IPS-18c (cell line): ENCODE measurements around the gene ZNF90.
"Not testable (repeated sequence)": the region's sequence is repeated elsewhere in the genome, so short reads cannot be mapped to it uniquely, and the experiment has no call there.

Experiments
- H3K4me3 ChIP-seq: 2 replicates; pipeline ENCODE4 v1.7.0; 2013; ENCODE audit warnings: low read depth, mild to moderate bottlenecking, low read length, moderate library complexity; ENCODE audit not compliant: insufficient read depth
- H3K9me3 ChIP-seq: one replicate; pipeline ENCODE4 v1.6.1; 2013; ENCODE audit warnings: mild to moderate bottlenecking, low read length, moderate library complexity; ENCODE audit not compliant: control insufficient read depth, insufficient read depth

The ZNF90 gene

DNA sequence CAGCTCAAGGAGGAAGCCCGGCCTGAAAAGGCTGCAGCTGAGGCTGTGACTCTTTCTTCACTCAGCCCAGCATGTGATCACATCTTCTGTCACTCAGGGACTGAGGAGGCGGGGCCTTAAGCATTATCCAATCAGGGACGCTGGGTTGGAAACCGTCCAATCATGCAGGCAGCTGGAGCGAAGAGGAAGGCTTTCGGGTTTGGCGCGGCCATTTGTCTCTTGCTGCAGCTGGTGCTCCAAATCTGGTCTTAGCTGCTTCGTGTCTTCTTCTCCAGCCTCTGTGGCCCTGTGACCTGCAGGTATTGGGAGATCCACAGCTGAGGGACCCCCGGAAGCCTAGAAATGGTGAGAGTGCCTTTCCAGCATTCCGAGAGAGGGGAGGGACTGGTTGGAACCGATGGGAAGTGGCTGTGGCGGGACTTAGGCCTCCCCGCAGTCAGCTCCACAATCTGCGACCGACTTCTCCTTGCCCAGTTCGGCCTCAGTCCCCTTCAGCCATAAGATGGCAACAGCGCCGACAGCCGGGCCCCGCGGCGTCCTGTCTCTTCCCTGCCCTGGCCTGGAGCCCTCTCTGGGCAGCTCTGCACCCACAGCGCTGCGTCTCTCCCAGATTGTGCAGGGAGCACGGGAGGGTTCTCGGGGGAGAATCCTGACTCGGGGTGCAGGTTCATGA lies at the start of gene ZNF90:
TSS of gene ZNF90 (plus strand) at position 210 of the 673 bp plus-strand sequence. CDS start at position 343, 133 bp downstream.
- H3K9me3 ChIP-seq, result no peaks in the 10 kb centered on the region

GRCh38 chr19:20028611-20029010 lies 49.2 kb upstream of the ZNF90 start:
- Histone ChIP-seq H3K9me3 (no peaks in the 10 kb centered on the region), H3K4me3 (no peak overlapping the region)

More for the DNA sequence above, at the start of gene ZNF90:
- H3K4me3 ChIP-seq, result peak within 1 kb of the TSS; percentile 95

DNA sequence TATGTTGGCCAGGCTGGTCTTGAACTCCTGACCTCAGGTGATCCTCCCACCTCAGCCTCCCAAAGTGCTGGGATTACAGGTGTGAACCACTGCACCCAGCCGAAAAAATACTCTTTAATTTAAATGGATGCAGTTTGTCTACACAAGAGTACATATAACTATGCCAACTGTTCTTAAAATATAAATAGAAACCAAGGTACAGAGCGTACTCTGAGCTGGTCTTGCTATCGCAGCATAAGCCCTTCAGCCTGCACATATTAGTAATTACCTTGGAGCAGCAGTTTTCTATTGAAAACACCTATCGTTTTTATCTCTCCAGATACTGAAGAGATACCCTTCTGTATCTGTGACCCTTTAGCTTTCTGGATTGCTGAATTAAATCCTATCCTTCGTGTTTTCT lies 41.9 kb upstream of the ZNF90 start:
- H3K4me3 ChIP-seq, result no peak overlapping the region
- peaks cover 6% of the 10 kb centered on the region for H3K9me3 ChIP-seq

- Histone ChIP-seq H3K9me3 (peaks cover 6% of the 10 kb centered on the region), H3K4me3 (peak overlapping the region; percentile 85)
Observed at GRCh38 chr19:20038358-20039202, 39.2 kb upstream of the ZNF90 start.

GRCh38 chr19:20039203-20039723 lies 38.5 kb upstream of the ZNF90 start, which contains the start of gene ZNF682:
TSS of gene ZNF682 (minus strand) at chr19:20039505. CDS start at chr19:20039345, 160 bp downstream.
- Histone ChIP-seq H3K9me3 (peaks cover 6% of the 10 kb centered on the region), H3K4me3 (peak within 1 kb of the TSS; percentile 85)

DNA sequence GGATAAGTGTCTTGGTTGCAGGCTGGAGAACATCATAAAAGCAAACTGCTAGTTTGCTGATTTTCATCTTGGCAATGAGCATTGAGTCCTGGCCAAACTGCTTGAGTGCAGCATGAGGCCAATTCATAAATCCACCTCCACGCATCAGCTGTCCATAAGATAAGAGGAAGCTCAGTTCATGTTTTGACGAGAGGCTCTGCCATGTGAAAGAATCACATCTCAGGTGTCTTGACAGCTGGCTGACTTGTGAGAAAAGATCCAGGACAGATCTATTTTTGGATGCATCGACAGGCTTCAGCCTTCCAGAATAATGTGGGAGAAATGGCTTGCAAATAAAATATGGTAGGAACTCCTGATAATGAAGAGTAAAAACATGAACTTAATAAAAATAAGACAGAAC lies 33.1 kb upstream of the ZNF90 start:
- peaks cover 3% of the 10 kb centered on the region for H3K9me3 ChIP-seq
- H3K4me3 ChIP-seq, result no peak overlapping the region

GRCh38 chr19:20045742-20046141 lies 32.1 kb upstream of the ZNF90 start:
- H3K4me3 ChIP-seq, H3K9me3 ChIP-seq: not testable (repeated sequence)

DNA sequence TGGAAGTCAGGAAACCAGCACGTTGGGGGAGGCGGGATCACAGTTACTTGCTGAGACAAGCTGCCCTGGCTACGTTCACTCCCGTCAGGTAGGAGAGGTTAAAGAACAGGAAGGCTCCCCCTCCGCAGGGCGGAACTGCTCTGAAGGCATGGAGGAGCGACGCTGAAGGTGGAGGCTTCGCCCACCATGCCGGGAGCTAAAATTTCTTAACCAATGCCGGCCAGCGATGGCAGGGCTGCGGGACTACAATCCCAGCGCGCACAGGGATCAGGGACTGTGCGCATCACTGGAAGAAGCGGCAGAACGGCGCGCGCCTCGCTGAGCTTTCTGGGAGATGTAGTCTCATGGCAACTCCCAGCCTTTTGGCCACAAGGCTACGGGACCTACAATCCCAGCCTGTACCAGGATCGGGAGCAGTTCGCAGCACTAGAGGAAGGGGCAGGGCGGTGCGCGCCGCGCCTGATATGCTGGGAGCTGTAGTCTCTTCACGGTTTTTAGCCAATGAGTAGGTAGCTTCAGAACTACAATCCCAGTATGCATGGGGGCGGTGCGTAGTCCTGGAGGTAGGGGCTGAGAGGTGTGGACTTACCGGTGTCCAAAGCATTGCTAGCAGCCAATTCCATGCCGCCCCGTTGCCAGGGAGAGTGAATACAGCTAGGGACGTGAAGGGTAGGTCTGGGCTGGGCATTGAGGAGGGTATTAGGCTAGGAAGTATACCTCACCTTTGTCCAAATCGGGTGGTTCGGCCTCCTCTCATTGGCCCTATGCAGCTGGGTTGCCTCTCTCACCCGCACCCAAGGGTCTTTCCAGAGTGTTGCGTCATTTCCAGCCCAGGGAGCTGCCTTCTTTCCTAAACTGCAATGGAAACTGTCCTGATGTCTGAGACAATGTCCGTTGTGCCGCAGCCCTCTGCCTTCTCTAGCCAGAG lies 25.7 kb upstream of the ZNF90 start:
- Histone ChIP-seq H3K9me3 (no peaks in the 10 kb centered on the region), H3K4me3 (peak overlapping the region; percentile 87)

GRCh38 chr19:20058738-20059137 lies 19.1 kb upstream of the ZNF90 start:
- H3K9me3 ChIP-seq, H3K4me3 ChIP-seq: not testable (repeated sequence)

- peaks cover 4% of the 10 kb centered on the region for H3K9me3 ChIP-seq
- H3K4me3 ChIP-seq, result no peak overlapping the region
Observed at GRCh38 chr19:20060282-20060681, 17.5 kb upstream of the ZNF90 start.

GRCh38 chr19:20066861-20067260 lies 10.9 kb upstream of the ZNF90 start:
- Histone ChIP-seq H3K4me3 (no peak overlapping the region), H3K9me3 (peaks cover 10% of the 10 kb centered on the region)

DNA sequence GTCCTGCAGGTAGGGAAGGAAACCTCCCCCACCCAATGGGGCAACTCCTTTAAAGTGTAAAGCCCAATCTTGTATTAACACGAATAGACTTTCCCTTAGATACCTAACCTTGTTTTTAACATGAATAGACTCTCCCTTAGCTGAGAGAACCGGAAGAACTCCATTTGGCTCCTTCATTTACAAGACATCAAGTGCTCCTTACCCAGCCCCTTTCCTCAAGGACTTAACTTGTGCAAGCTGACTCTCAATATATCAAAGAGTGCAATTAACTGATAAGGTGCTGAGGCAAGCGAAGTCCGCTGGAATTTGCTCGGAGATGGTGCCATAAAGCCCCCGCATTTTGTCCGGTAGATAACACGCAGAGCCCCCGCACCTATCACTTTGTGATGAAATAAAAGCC lies 9.9 kb upstream of the ZNF90 start:
- Histone ChIP-seq H3K4me3 (peak overlapping the region; percentile 17; the same call in 1 of the 2 replicates), H3K9me3 (peaks cover 10% of the 10 kb centered on the region)

GRCh38 chr19:20068559-20068958 lies 9.2 kb upstream of the ZNF90 start:
- H3K9me3 ChIP-seq, H3K4me3 ChIP-seq: not testable (repeated sequence)

GRCh38 chr19:20070691-20071090 lies 7.1 kb upstream of the ZNF90 start:
- Histone ChIP-seq H3K4me3 (no peak overlapping the region), H3K9me3 (peaks cover 2% of the 10 kb centered on the region)

DNA sequence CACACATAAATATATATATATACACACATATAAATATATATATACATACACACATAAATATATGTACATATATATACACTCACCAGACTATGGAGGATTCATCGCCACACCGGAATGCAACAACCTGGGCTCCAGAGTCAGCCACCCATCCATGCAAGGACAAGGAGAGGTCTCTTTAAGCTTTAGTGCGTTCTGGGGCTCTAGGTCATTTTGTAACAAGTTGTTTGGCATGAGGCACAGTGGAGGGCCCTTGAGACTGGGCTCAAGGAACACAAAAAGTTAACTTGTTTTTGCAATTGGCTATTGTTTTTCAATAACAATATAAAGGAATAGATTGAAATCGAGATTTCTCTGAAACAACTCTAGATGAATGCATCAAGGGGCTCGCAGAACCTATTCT lies 4.9 kb upstream of the ZNF90 start:
- peaks cover 2% of the 10 kb centered on the region for H3K9me3 ChIP-seq
- no peak overlapping the region for H3K4me3 ChIP-seq

DNA sequence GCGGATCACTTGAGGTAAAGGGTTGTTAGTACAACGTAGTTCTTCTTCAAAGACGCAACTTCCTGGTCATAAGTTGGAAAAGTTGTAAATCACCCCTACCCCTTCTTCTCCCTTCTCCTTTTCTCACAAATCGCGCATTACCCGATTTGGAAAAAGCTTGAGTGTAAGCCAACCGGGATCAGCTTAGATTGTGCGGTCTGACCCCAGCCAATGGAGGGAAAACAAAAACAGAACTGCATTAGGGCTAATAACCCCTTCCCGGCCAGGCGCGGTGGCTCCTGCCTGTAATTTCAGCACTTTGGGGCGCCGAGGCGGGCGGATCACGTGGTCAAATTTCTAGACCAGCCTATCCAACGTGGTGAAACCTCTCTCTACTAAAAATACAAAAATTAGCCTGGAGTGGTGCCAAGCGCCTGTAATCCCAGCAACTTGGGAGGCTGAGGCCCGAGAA lies 806 bp downstream of the ZNF90 start:
- peak overlapping the region; percentile 95 for H3K4me3 ChIP-seq
- no peaks in the 10 kb centered on the region for H3K9me3 ChIP-seq

DNA sequence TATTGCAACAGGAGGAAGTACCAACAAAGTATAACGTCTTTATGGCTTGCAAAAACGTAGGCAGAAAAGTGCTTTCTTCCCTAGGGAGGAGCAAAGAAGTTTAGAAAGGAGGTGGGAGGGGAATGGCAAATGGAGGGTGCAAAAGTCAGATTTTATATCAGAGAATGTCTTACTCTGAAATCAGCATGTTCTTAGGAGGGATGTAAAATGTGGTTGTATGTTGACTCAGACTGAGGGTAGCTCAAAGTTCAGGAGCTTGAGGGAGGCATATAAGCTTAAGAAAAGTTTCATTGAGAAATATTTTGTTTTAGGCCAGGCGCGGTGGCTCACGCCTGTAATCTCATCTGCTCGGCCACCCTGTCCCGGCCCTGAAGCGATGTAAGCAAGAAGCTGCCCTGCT lies 1.7 kb downstream of the ZNF90 start:
- Histone ChIP-seq H3K9me3 (peaks cover 2% of the 10 kb centered on the region), H3K4me3 (peak overlapping the region; percentile 95; the same call in 1 of the 2 replicates)
